ENCODE measurements around the gene STH.

STH gene, protein sequence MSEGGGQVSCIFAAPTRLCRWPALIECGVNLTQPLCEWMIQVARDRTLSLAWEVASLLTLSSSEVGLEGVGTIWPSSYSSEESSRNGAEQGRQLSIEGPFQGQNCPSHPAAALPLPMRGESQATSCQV

DNA sequence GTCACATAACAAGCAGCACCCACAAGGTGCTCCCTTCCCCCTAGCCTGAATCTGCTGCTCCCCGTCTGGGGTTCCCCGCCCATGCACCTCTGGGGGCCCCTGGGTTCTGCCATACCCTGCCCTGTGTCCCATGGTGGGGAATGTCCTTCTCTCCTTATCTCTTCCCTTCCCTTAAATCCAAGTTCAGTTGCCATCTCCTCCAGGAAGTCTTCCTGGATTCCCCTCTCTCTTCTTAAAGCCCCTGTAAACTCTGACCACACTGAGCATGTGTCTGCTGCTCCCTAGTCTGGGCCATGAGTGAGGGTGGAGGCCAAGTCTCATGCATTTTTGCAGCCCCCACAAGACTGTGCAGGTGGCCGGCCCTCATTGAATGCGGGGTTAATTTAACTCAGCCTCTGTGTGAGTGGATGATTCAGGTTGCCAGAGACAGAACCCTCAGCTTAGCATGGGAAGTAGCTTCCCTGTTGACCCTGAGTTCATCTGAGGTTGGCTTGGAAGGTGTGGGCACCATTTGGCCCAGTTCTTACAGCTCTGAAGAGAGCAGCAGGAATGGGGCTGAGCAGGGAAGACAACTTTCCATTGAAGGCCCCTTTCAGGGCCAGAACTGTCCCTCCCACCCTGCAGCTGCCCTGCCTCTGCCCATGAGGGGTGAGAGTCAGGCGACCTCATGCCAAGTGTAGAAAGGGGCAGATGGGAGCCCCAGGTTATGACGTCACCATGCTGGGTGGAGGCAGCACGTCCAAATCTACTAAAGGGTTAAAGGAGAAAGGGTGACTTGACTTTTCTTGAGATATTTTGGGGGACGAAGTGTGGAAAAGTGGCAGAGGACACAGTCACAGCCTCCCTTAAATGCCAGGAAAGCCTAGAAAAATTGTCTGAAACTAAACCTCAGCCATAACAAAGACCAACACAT, at the start of gene STH:
STH (plus strand) TSS at position 264 of the 913 bp plus-strand sequence; CDS start at position 294, 30 bp downstream.
- TF ChIP-seq, protein P1, sequence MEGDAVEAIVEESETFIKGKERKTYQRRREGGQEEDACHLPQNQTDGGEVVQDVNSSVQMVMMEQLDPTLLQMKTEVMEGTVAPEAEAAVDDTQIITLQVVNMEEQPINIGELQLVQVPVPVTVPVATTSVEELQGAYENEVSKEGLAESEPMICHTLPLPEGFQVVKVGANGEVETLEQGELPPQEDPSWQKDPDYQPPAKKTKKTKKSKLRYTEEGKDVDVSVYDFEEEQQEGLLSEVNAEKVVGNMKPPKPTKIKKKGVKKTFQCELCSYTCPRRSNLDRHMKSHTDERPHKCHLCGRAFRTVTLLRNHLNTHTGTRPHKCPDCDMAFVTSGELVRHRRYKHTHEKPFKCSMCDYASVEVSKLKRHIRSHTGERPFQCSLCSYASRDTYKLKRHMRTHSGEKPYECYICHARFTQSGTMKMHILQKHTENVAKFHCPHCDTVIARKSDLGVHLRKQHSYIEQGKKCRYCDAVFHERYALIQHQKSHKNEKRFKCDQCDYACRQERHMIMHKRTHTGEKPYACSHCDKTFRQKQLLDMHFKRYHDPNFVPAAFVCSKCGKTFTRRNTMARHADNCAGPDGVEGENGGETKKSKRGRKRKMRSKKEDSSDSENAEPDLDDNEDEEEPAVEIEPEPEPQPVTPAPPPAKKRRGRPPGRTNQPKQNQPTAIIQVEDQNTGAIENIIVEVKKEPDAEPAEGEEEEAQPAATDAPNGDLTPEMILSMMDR (IDR thresholded peaks at IDR 0.05; ENCODE audit: control insufficient read depth, insufficient read depth, low read depth, low read length, missing control alignments): no peak
- H3K4me3 ChIP-seq (ENCODE audit: control insufficient read depth, low read depth, low read length): no peak within 1 kb of the TSS
- no peak for DNase-seq (ENCODE audit: low read depth)

GRCh38 chr17:45949755-45950320, 49.2 kb upstream of the STH start:
- H3K4me3 ChIP-seq (ENCODE audit: control insufficient read depth, low read depth, low read length): no peak overlapping the region
- TF ChIP-seq, protein P1 (IDR thresholded peaks at IDR 0.05; ENCODE audit: control insufficient read depth, insufficient read depth, low read depth, low read length, missing control alignments): no peak
- no peak for DNase-seq (ENCODE audit: low read depth)

- TF ChIP-seq, protein P1 (IDR thresholded peaks at IDR 0.05; ENCODE audit: control insufficient read depth, insufficient read depth, low read depth, low read length, missing control alignments): no peak
- no peak overlapping the region for H3K4me3 ChIP-seq (ENCODE audit: control insufficient read depth, low read depth, low read length)
- no peak for DNase-seq (ENCODE audit: low read depth)
Measured at GRCh38 chr17:45950888-45951287, 48.2 kb upstream of the STH start.

- DNase-seq (ENCODE audit: low read depth): no peak
- TF ChIP-seq, protein P1 (IDR thresholded peaks at IDR 0.05; ENCODE audit: control insufficient read depth, insufficient read depth, low read depth, low read length, missing control alignments): no peak
- H3K4me3 ChIP-seq (ENCODE audit: control insufficient read depth, low read depth, low read length): no peak overlapping the region
Measured at GRCh38 chr17:45951403-45951802, 47.6 kb upstream of the STH start.

GRCh38 chr17:45951941-45952340, 47.1 kb upstream of the STH start:
- TF ChIP-seq, protein P1 (IDR thresholded peaks at IDR 0.05; ENCODE audit: control insufficient read depth, insufficient read depth, low read depth, low read length, missing control alignments): no peak
- no peak overlapping the region for H3K4me3 ChIP-seq (ENCODE audit: control insufficient read depth, low read depth, low read length)
- no peak for DNase-seq (ENCODE audit: low read depth)

GRCh38 chr17:45952814-45953320, 46.2 kb upstream of the STH start:
- TF ChIP-seq, protein P1 (IDR thresholded peaks at IDR 0.05; ENCODE audit: control insufficient read depth, insufficient read depth, low read depth, low read length, missing control alignments): no peak
- no peak for DNase-seq (ENCODE audit: low read depth)
- H3K4me3 ChIP-seq (ENCODE audit: control insufficient read depth, low read depth, low read length): no peak overlapping the region
